ENCODE measurements around the gene WDFY4.

The WDFY4 gene

DNA sequence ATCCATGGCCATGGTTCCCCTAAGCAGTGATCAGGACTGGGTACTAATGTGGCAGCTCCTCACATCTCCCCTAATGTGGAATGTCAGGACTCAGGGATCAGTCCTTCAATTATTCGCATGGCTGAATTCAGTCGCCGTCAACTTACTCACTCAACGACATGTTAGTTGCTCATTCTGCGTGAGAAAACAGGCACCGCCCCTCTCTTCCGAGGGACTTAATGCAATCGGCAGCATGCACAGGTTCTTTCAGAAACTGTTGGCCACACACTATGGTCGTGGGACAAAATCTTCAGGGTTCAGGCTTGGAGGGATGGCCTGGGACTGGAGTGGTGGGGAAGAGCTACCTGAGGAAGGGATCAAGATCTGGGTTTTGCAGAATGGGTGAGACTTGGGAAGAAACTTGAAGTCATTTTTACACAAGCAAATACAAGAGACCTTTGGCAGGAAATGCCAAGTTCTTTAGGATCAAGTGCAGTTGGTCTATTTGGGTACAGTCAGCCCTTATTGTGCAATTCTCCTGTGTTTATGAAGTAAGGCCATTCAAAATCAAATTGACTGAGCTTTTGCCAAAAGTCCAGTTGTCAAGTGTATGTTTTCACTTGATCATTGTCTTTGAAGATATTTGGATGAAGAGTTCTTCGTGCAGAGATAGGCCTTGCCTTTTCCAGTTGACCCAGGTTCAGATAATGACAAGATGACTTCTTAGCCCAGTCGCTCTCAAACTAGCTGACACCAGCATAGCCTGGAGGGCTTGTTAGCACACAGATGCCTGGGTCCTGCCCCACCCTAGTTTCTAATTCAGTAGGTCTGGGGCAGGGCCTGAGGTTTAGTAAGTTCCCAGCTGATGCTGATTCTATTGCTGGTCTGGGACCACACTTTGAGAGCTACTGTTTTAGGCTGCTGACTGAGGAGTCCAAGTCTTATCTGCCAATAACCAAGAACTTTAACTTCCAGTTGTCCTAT is 206.5 kb downstream of the WDFY4 start:
- DNase-seq, result no peak

DNA sequence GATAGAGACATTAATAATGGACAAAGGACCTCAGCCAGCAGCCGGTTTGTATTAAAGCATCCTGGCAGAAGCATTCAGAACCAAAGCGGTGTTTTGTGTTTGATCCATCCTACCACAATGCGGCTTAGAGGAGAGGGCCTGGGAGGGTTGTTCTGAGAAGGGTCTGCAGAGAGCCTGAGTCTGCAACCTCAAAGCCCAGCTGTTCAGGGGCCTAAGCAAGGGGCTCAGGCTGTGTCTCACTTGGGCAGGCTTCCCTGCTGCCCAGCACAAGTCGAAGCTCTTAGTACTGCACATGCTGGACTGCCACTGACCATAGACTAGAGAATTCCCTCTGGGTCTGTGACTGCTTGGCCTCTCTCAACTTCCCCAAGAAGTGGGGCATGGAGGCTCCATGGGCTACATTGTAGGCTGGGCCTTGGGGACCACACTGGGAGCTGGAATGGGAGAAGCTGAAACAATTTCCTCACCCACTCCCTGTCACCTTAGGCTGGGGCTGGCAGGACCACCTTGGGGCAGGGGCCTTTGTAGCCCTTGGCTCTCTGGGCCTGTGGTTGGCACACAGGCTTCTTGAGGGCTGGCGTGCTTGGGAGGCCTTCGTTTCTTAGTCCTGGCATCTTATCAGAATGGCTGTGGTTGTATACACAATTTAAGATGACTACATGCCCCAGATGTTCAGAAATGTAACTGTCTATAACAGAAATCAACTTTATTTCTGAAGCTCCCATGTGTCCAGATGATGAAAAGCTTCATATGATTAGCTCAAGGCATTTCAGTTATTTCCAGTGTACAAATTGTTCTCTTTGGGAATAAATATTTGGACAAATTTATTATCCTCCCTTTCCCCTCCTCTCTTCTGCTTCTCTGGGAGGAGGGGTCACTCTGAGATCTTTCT is 210.5 kb downstream of the WDFY4 start:
- DNase-seq, result no peak

DNA sequence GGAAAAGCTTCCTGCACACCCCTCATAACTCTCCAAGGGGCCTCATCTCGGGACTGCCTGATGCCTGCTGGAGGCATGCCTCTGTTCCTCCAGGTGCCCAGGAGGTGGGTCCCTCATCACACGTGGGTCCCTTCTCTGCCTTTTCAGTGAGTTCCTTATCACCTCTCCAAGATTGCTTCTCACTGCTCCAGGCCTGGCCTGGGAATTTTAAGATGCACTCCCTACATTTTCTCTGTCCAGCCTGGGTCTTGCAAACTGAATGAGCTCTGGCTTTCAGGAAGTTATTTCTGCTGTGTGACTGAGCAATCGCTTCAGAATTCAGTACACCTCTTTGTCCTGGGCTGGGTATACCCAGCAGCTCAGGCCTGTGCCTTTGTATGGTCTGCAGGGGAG is 211.1 kb downstream of the WDFY4 start:
- no peak for DNase-seq

DNA sequence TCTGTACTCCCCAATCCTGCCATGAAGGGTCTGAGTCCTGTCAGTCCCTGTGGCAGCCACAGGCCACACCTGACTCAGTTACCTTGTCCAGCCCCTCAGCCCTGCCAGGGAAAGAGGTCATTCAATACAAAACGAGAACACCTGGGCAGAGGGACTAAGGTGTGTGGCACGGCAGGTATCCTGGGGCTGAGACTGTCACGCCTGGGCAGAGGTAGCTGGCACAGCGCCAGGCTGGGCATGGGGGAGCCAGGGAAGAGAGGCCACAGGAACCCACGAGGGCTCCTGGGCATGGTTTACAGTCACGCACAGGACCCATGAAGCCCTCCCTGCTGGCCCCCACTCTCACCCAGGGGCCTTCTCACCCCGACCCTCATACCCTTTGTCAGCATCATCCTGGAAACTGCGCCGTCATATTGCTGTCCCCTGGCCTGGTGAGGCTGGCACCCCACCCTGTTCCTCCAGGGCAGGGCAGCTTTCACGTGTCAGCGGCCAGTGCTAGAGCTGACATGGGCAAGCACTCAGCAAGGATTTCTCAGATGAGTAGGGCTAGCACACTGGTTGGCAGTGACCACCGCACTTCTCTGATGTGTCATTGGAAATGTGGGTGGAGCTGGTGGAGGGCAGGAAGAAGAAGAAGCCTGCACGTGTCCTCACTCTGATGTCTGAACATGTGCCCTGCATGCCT is 212.2 kb downstream of the WDFY4 start:
- DNase-seq, result no peak

DNA sequence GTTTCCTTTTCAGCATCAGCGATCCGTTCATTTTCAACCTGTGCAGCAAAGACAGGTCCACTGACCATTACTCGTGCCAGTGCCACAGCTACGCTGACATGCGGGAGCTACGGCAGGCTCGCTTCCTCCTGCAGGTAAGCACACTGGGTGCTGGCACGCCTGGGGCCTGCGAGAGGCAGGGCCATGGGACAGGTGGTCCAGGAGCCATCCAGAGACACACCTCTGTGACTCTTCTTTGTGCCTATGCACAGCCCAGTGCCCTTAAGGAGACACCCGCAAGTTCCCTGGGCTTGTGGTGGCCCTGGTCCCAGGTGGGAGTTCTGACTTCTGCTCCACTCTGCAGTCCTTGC is 212.7 kb downstream of the WDFY4 start:
- no peak for DNase-seq

DNA sequence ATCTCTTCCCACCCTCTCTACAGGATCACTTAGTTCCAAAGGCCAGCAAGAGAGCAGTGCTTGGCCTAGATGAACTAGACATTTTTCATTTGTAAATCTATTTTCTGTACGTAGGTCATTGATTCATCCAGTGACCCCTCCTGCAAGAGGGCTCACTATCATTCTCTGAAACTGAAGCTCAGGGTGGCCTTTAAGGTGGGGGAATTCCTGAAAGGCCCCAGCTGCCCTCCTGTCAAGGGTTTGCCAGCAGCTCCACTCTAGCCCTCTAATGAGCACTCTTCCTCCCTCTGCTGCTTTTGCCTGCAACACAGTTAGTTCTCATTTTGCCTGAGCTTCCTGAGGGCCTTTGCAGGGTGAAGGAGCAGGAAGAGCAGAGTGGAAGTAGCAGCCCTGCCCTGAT is 213.8 kb downstream of the WDFY4 start:
- DNase-seq, result no peak

DNA sequence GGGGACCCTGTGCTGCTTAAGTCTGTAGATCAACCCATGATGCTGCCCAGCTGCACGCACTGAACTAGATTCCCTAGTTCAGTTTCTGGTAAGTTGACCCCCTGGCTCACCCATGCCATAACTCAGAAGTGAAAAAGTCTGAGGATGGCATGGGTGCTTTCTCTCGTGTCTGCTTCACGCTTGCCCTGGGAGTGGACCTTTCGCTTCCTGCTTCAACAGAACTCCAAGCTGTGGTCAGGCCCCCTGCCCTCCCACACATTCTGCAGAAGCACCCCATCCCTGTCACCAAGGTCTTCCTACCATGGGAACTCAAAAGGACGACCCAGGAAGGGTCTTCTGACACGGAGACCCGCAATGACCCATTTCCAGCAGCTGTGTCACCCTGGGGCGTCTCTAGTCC is 215.1 kb downstream of the WDFY4 start:
- DNase-seq, result no peak

DNA sequence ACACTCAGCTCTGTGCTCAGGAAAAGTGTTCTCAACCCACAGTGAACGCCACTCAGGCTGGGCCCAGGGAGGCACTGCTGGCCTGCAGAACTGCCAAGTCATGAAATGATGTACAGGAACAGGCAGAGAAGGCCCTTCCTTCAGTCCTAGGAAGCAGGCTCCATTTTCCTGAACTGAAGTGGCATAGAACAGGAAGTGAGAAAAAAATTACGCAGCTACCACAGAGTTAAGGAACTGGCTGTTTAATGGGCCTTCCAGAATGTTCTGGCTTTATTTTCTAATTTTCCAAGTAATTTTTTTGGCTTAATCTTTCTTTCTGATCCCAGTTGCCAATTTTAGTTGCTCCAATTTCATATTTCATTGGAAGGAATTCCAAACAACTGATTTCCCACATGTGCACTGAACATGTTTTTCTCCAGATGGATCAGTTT is 215.7 kb downstream of the WDFY4 start:
- no peak for DNase-seq

DNA sequence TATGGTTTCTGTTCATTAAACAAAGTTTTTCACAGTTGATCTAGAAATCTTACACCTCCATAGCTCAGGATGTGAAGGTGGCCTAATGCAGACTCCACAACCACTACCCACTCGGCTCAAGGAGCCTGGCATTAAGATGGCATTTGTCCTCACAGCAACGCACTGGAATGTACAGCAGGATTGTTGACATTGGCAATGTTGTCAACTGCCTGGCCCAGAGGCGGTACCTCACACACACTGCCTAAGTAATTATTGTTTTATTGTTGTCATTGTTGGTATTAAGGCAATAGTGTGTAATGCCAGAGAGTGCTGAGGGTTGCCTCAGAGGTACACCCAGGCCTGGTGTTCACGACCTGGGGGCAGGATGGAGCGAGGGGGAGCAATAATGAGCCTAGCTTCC is 216.6 kb downstream of the WDFY4 start:
- DNase-seq, result no peak

DNA sequence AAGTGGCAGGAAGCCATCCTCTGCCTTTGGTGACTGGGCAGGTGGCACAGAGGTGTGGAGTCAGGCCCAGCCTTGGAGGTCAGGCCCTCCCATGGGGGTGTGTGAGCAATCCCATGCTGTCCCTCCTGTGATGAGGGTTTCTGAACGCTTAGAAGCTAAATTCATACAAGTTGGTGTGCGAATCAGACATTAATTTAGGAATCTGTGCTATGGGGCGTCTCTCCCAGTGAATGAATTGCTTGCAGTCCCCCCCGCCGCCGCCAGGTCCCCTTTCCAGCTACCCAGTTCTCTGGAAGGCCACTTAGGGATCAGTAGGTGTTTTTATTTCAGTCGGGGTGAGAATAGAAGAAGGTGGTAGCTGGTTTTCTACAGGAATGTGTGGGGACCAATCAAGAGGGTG is 217.4 kb downstream of the WDFY4 start:
- no peak for DNase-seq

DNA sequence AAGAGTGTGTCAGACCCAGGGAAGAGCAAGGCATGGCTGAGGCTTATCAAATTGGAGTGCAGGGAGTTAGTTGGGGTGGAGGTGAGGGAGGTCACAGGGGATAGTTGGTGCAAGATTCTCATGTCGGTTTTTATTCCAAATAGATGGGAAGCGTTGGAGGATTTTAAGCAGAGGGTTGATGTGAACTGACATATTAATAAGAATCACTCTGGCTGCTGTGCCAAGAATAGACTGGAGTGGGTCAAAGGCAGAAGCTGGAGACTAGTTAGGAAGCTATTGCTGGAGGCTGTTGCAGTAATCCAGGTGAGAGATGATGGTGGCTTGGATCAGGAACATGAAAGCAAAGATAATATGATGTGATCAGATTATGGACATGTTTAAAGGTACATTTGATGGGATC is 218.5 kb downstream of the WDFY4 start:
- DNase-seq, result no peak

DNA sequence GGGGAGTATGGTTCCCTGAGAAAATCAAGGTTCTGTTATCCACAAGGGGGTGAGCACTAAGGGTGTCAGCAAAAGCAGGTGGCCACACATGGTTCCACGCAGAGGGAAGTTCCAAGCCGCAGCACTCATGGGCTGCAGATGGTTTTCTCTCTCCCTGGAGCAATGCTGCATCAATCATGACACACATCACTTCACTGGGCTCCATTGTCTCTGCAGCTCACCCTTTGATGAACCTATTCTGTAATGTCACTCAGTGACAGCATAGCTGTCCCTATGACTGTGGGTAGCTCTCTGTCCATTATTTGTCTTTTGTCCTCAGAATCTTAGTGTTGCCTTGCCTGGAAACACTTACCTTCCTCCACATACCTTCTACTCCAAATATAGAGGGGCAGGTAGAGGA is 220.2 kb downstream of the WDFY4 start:
- no peak for DNase-seq

DNA sequence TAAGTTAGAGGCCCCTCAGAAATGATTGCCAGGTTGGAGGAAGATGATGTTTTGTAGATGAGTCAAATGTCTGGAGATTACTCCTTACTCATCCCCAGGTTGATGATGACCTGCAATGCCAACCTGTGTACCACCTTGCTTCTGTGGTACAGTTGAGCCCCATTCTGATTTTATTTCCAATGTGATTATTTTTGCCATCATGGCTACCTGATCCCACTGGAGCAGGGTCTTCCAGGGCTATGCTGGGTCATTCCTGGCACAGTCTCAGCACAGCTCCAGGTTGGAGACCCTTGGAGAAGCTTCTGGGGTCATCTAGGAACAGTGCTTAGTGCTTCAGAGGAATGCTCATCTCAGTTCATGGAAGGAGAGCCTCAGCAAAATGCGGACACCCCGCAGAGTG is 220.6 kb downstream of the WDFY4 start:
- DNase-seq, result no peak

DNA sequence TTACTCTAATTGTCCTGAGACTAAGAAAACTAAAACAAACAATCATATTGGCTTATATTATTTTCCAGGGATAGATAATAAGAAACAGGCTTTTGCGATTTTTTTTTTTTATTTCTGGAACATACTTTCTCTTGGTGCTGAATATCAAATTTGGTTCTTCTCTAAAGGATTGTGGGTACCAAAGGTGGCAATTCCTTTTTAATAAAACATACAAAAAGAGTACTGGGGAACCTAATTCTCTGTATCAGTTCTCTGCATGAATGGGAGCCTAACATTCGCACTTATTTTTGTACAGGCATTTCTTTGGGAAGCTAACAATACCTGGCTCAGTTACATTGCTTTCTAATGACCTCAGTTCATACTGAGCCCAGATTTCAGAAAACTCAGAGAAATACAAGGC is 222.2 kb downstream of the WDFY4 start:
- no peak for DNase-seq

DNA sequence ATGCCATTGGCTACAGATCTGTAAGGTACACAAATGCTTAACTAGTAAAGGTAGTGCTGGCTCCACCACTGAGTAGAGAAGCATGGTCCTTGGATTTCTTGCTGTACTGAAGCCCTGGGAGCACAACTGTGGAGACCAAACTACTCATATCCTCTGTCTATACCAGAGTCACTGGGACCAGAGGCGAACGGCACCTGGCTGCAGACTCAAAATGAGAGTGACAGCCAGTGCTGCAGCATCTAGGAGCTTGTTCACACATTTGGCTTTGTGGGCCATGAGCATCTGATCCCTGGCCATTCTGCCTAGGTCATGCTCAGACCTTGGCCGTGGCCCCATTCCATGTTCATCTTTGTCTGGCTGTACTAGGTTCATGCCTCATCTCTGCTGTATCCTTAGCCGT is 223.1 kb downstream of the WDFY4 start:
- DNase-seq, result no peak

DNA sequence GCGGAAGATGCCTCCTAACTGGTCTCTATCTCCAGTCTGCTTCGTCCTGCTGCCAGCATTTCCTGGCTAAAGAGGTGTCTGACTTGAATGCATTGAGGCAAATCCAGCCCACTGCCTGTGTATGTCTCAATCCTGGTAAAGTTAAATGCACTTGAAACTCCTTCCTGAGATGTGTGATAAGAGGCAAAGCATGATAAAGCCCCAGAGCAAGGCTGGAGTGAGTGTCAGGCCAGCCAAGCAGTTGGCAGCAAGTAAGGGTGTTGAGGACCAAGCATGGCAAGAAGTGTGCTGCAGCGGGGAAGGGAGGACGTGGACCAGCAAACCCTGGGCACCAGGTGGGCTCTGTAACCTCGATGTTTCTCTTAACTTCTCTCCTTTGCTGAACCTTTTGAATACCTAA is 225.9 kb downstream of the WDFY4 start:
- no peak for DNase-seq

DNA sequence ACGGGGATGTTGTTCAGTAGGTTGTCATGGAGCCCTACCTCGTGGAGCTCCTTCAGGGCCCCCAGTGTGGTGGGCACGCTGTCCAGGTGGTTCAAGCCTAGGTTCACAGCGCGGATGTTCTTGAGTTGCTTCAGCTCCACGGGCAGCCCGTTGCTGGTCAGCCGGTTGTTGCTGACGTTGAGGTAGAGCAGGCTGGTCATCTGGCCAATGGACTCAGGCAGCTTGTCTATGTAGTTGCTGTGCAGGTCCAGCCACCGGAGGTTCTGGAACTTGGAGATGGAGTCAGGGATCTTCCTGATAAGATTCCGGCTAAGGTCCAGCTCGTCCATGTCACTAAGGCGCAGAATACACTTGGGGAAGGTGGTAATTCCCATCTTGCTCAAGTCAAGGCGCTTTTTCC is 229.0 kb downstream of the WDFY4 start:
- no peak for DNase-seq

DNA sequence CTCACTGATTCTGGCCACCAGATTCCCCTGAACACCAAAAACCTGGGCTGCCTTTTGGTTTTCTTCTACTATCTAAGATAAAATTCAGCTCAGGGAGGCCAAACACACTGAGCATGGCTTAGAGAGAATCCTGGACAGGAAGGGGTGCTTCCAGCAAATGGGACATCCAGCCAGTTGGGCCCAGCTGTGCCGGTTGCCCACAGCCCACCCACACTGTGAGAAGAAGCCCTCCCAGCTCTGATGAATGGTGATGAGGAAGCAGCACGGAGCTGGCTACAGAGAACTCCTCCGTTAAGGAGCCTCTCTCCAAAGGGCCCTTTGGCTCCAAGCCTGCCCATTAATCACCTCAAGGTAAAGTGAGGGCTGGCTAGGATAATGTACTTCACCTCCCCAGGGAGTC is 239.1 kb downstream of the WDFY4 start:
- no peak for DNase-seq

DNA sequence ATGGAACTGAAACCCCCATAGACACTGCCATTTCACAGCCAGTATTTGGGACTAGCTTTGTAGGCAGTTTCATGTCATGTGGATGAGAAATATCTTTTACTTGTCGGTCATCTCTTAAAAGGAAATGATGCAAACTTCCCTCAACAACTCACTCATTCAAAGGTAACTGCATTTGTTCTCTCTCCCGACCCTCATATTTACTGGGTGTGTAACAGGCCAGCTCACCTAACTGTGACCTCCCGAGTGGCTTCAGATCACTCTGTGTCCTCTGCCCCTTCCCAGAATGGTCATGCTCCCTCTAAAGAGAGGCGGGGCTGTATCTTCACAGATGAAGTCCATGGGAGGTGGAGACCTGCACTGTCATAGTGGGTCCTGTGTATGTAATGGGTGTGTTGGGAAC is 240.3 kb downstream of the WDFY4 start:
- no peak for DNase-seq

DNA sequence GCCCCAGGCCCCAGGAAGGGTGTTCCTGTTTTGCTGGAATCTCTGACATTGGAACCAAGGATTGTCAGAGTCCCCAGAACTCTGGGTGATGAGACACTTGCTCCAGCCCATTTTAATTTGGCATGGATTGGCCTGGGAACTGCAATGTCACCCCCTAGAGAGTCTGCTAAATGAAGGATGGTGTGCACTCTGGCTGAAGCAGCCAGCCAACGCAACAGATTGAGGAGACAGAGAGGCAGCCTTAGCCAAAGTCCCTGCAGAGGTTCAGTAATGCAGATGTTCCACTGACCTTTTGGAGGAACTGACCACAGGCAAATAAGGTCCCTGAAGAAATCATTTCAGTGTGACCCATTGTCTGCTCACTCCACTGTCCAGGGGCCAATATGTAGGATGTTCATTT is 241.6 kb downstream of the WDFY4 start:
- no peak for DNase-seq

DNA sequence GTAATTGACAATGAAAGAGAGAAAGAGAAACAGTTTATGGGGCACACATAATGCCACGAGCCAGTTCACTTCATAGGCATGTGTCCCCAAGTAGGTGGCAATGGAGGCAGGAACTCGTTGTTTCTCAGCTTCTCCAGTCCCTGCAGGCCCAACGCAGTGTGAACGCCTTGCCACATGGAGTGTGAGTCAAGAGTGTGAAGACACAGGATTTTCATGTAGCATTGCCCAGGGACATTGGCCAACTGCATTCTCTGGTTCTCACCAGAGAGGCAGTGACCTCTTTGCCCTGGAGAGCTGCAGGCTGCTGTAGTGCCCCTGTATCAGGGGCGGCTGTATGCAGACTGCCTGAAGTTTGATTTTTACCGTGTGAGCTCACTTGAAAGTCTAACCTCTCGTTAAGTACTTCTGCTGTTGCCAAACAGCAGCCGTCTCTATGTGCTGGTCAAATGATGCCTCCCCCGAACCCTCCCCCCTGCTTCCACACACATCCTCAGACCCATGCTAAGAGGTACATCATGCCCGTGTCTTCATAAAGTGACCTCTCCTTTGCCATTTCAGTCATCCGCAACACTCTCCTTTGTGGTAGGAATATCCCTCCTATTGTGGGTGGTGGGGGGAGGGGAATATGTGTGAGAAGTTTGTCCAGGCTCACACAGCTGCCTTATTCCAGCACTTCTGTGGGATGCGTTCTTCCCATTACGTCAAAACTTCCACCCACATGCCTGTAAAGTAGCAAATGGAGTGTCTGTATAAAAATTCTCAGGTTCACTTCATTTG is 242.3 kb downstream of the WDFY4 start:
- DNase-seq, result no peak

DNA sequence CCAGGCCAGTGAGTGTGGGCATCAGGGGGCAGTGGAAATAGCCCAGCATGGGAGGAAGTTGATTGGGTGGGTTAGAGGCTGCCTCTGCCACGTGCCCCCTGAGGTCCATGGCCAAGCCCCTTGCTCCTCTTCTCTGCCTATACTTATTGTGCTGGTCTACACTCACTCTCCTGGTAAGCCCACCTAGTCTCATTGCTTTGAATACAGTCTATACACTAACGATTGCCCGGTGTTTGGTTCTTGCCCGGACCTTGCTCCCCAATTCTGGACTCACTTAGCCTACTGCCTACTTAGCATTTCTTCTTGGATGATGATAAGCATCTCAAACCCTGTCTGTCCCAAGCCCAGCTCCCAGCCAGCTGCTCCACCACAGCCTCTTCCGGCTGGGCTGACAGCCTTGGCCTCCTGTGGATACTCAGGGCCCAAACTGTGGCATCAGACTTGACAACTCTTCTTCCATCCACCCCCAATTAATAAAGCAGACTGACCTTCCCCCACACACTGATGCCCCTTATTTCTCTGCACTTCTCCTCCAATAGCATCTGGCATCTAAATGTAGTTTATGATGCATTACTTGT is 244.8 kb downstream of the WDFY4 start:
- DNase-seq, result no peak

Data from NCI-H146 (cell line).